Measurements from ENCODE around the gene DMAC2.
"Not testable (repeated sequence)": the region's sequence is repeated elsewhere in the genome, so short reads cannot be mapped to it uniquely, and the experiment has no call there.

The DMAC2 gene

GRCh38 chr19:41408846-41409245, 30.9 kb downstream of the DMAC2 start:
- 90 to 95% methylated on average over 4 to 5 of the region's 5 CpGs for WGBS, 2 experiments (ENCODE audit: insufficient coverage in 2 of 2)
- H3K9me3 ChIP-seq (ENCODE audit: control insufficient read depth, low read length); H3K27ac ChIP-seq (ENCODE audit: low read depth, low read length, severe bottlenecking); H3K4me3 ChIP-seq (ENCODE audit: extremely low read depth, insufficient read depth, low read length, poor library complexity, severe bottlenecking); H3K4me1 ChIP-seq (ENCODE audit: control insufficient read depth, insufficient read depth, low read length, poor library complexity, severe bottlenecking): not testable (repeated sequence)
- peaks cover 17% of the 10 kb centered on the region for H3K36me3 ChIP-seq (ENCODE audit: control insufficient read depth, insufficient read depth, low read length)

GRCh38 chr19:41408256-41408655, 31.5 kb downstream of the DMAC2 start:
- WGBS, 2 experiments (ENCODE audit: insufficient coverage in 2 of 2), result 83 to 86% methylated on average over 3 of the region's 4 CpGs

GRCh38 chr19:41407271-41407670, 32.4 kb downstream of the DMAC2 start:
- Histone ChIP-seq H3K27ac (ENCODE audit: low read depth, low read length, severe bottlenecking) (peak overlapping the region; percentile 69), H3K36me3 (ENCODE audit: control insufficient read depth, insufficient read depth, low read length) (peaks cover 12% of the 10 kb centered on the region), H3K4me3 (ENCODE audit: extremely low read depth, insufficient read depth, low read length, poor library complexity, severe bottlenecking) (no peak overlapping the region), H3K4me1 (ENCODE audit: control insufficient read depth, insufficient read depth, low read length, poor library complexity, severe bottlenecking) (peaks cover 5% of the 10 kb centered on the region), H3K9me3 (ENCODE audit: control insufficient read depth, low read length) (no peaks in the 10 kb centered on the region)
- 17 to 30% methylated on average over 3 to 4 of the region's 4 CpGs for WGBS, 2 experiments (ENCODE audit: insufficient coverage in 2 of 2)

More at GRCh38 chr19:41408256-41408655, 31.5 kb downstream of the DMAC2 start:
- Histone ChIP-seq H3K9me3 (ENCODE audit: control insufficient read depth, low read length) (no peaks in the 10 kb centered on the region), H3K36me3 (ENCODE audit: control insufficient read depth, insufficient read depth, low read length) (peaks cover 12% of the 10 kb centered on the region), H3K27ac (ENCODE audit: low read depth, low read length, severe bottlenecking) (no peak overlapping the region), H3K4me3 (ENCODE audit: extremely low read depth, insufficient read depth, low read length, poor library complexity, severe bottlenecking) (no peak overlapping the region), H3K4me1 (ENCODE audit: control insufficient read depth, insufficient read depth, low read length, poor library complexity, severe bottlenecking) (peaks cover 5% of the 10 kb centered on the region)

GRCh38 chr19:41405776-41406175, 33.9 kb downstream of the DMAC2 start:
- no peak overlapping the region for H3K27ac ChIP-seq (ENCODE audit: low read depth, low read length, severe bottlenecking)
- H3K9me3 ChIP-seq (ENCODE audit: control insufficient read depth, low read length), result no peaks in the 10 kb centered on the region
- peaks cover 9% of the 10 kb centered on the region for H3K4me1 ChIP-seq (ENCODE audit: control insufficient read depth, insufficient read depth, low read length, poor library complexity, severe bottlenecking)
- no peak overlapping the region for H3K4me3 ChIP-seq (ENCODE audit: extremely low read depth, insufficient read depth, low read length, poor library complexity, severe bottlenecking)
- WGBS, 2 experiments (ENCODE audit: insufficient coverage in 2 of 2), result 93 to 96% methylated on average over 2 to 4 of the region's 6 CpGs
- peaks cover 8% of the 10 kb centered on the region for H3K36me3 ChIP-seq (ENCODE audit: control insufficient read depth, insufficient read depth, low read length)

GRCh38 chr19:41403181-41403970, 36.3 kb downstream of the DMAC2 start:
- 89 to 90% methylated on average over 11 of the region's 12 CpGs for WGBS, 2 experiments (ENCODE audit: insufficient coverage in 2 of 2)
- Histone ChIP-seq H3K4me1 (ENCODE audit: control insufficient read depth, insufficient read depth, low read length, poor library complexity, severe bottlenecking) (peaks cover 15% of the 10 kb centered on the region), H3K4me3 (ENCODE audit: extremely low read depth, insufficient read depth, low read length, poor library complexity, severe bottlenecking) (no peak overlapping the region), H3K9me3 (ENCODE audit: control insufficient read depth, low read length) (no peaks in the 10 kb centered on the region), H3K27ac (ENCODE audit: low read depth, low read length, severe bottlenecking) (no peak overlapping the region), H3K36me3 (ENCODE audit: control insufficient read depth, insufficient read depth, low read length) (peaks cover 2% of the 10 kb centered on the region)

- H3K4me3 ChIP-seq (ENCODE audit: extremely low read depth, insufficient read depth, low read length, poor library complexity, severe bottlenecking), result no peak overlapping the region
- H3K9me3 ChIP-seq (ENCODE audit: control insufficient read depth, low read length), result no peaks in the 10 kb centered on the region
- no peak overlapping the region for H3K27ac ChIP-seq (ENCODE audit: low read depth, low read length, severe bottlenecking)
- peaks cover 2% of the 10 kb centered on the region for H3K36me3 ChIP-seq (ENCODE audit: control insufficient read depth, insufficient read depth, low read length)
- H3K4me1 ChIP-seq (ENCODE audit: control insufficient read depth, insufficient read depth, low read length, poor library complexity, severe bottlenecking), result peaks cover 11% of the 10 kb centered on the region
- 100% methylated on average over 2 of the region's 3 CpGs; no CpG with 5 or more reads in 1 of the 2 experiments for WGBS, 2 experiments (ENCODE audit: insufficient coverage in 2 of 2)
Observed at GRCh38 chr19:41402010-41402409, 37.7 kb downstream of the DMAC2 start.

GRCh38 chr19:41401483-41401882, 38.2 kb downstream of the DMAC2 start:
- WGBS, 2 experiments (ENCODE audit: insufficient coverage in 2 of 2), result 100% methylated on average over 2 of the region's 4 CpGs; no CpG with 5 or more reads in 1 of the 2 experiments
- Histone ChIP-seq H3K27ac (ENCODE audit: low read depth, low read length, severe bottlenecking) (peak overlapping the region; percentile 16), H3K9me3 (ENCODE audit: control insufficient read depth, low read length) (no peaks in the 10 kb centered on the region), H3K36me3 (ENCODE audit: control insufficient read depth, insufficient read depth, low read length) (peaks cover 2% of the 10 kb centered on the region), H3K4me1 (ENCODE audit: control insufficient read depth, insufficient read depth, low read length, poor library complexity, severe bottlenecking) (peaks cover 11% of the 10 kb centered on the region), H3K4me3 (ENCODE audit: extremely low read depth, insufficient read depth, low read length, poor library complexity, severe bottlenecking) (no peak overlapping the region)

- H3K4me3 ChIP-seq (ENCODE audit: extremely low read depth, insufficient read depth, low read length, poor library complexity, severe bottlenecking), result no peak overlapping the region
- no peaks in the 10 kb centered on the region for H3K9me3 ChIP-seq (ENCODE audit: control insufficient read depth, low read length)
- peaks cover 11% of the 10 kb centered on the region for H3K4me1 ChIP-seq (ENCODE audit: control insufficient read depth, insufficient read depth, low read length, poor library complexity, severe bottlenecking)
- no peaks in the 10 kb centered on the region for H3K36me3 ChIP-seq (ENCODE audit: control insufficient read depth, insufficient read depth, low read length)
- WGBS, 2 experiments (ENCODE audit: insufficient coverage in 2 of 2), result 79 to 88% methylated on average over 2 of the region's 2 CpGs
- no peak overlapping the region for H3K27ac ChIP-seq (ENCODE audit: low read depth, low read length, severe bottlenecking)
Observed at GRCh38 chr19:41399525-41399924, 40.2 kb downstream of the DMAC2 start.

GRCh38 chr19:41399091-41399490, 40.6 kb downstream of the DMAC2 start:
- H3K4me3 ChIP-seq (ENCODE audit: extremely low read depth, insufficient read depth, low read length, poor library complexity, severe bottlenecking), result peak overlapping the region; percentile 95
- H3K4me1 ChIP-seq (ENCODE audit: control insufficient read depth, insufficient read depth, low read length, poor library complexity, severe bottlenecking), result peaks cover 11% of the 10 kb centered on the region
- H3K36me3 ChIP-seq (ENCODE audit: control insufficient read depth, insufficient read depth, low read length), result no peaks in the 10 kb centered on the region
- H3K27ac ChIP-seq (ENCODE audit: low read depth, low read length, severe bottlenecking), result no peak overlapping the region
- H3K9me3 ChIP-seq (ENCODE audit: control insufficient read depth, low read length), result no peaks in the 10 kb centered on the region
- WGBS, 2 experiments (ENCODE audit: insufficient coverage in 2 of 2), result 89 to 100% methylated on average over 3 of the region's 3 CpGs

- 56% methylated on average over 1 of the region's 3 CpGs for WGBS, 2 experiments (ENCODE audit: insufficient coverage in 2 of 2)
- H3K4me3 ChIP-seq (ENCODE audit: extremely low read depth, insufficient read depth, low read length, poor library complexity, severe bottlenecking), result peak overlapping the region; percentile 95
- H3K36me3 ChIP-seq (ENCODE audit: control insufficient read depth, insufficient read depth, low read length), result no peaks in the 10 kb centered on the region
- no peak overlapping the region for H3K27ac ChIP-seq (ENCODE audit: low read depth, low read length, severe bottlenecking)
- peaks cover 11% of the 10 kb centered on the region for H3K4me1 ChIP-seq (ENCODE audit: control insufficient read depth, insufficient read depth, low read length, poor library complexity, severe bottlenecking)
- no peaks in the 10 kb centered on the region for H3K9me3 ChIP-seq (ENCODE audit: control insufficient read depth, low read length)
Observed at GRCh38 chr19:41398598-41398997, 41.1 kb downstream of the DMAC2 start.

GRCh38 chr19:41398050-41398418, 41.7 kb downstream of the DMAC2 start:
- H3K4me3 ChIP-seq (ENCODE audit: extremely low read depth, insufficient read depth, low read length, poor library complexity, severe bottlenecking), result peak overlapping the region; percentile 95
- peaks cover 11% of the 10 kb centered on the region for H3K4me1 ChIP-seq (ENCODE audit: control insufficient read depth, insufficient read depth, low read length, poor library complexity, severe bottlenecking)
- H3K36me3 ChIP-seq (ENCODE audit: control insufficient read depth, insufficient read depth, low read length), result no peaks in the 10 kb centered on the region
- WGBS, 2 experiments (ENCODE audit: insufficient coverage in 2 of 2), result 0% methylated on average over 3 to 5 of the region's 5 CpGs
- peak overlapping the region; percentile 100 for H3K27ac ChIP-seq (ENCODE audit: low read depth, low read length, severe bottlenecking)
- no peaks in the 10 kb centered on the region for H3K9me3 ChIP-seq (ENCODE audit: control insufficient read depth, low read length)

All from mesodermal cell (in vitro differentiated cells).